ENCODE data around the gene EIF4G2. TPM values are rescaled to one million over a fixed set of nuclear protein-coding genes. Genes with fewer than 3 reads are reported as not detected.

EIF4G2 gene
- total and polyA plus RNA-seq, 2 experiments from 2014 or later: 358 to 788 TPM

DNA sequence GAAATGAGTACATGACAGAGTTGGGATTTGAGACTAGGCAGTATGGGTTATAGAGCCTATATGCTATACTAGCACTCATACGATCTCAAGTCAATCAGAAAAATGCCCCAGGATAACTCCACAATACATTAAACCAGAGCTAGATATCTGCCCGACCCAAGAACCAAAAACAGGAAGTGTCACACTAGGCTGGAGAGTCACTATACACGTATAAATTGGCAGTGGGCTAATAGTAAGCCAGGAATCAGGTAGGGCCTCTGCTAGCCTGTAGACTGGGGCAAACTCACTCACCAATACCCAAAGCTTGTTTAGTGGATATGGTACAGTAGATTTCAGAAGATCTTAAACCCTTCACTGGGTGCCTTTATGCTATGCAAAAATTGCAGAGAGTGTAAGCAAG, 16.2 kb upstream of the EIF4G2 start (continued):
- TF ChIP-seq, protein P1, sequence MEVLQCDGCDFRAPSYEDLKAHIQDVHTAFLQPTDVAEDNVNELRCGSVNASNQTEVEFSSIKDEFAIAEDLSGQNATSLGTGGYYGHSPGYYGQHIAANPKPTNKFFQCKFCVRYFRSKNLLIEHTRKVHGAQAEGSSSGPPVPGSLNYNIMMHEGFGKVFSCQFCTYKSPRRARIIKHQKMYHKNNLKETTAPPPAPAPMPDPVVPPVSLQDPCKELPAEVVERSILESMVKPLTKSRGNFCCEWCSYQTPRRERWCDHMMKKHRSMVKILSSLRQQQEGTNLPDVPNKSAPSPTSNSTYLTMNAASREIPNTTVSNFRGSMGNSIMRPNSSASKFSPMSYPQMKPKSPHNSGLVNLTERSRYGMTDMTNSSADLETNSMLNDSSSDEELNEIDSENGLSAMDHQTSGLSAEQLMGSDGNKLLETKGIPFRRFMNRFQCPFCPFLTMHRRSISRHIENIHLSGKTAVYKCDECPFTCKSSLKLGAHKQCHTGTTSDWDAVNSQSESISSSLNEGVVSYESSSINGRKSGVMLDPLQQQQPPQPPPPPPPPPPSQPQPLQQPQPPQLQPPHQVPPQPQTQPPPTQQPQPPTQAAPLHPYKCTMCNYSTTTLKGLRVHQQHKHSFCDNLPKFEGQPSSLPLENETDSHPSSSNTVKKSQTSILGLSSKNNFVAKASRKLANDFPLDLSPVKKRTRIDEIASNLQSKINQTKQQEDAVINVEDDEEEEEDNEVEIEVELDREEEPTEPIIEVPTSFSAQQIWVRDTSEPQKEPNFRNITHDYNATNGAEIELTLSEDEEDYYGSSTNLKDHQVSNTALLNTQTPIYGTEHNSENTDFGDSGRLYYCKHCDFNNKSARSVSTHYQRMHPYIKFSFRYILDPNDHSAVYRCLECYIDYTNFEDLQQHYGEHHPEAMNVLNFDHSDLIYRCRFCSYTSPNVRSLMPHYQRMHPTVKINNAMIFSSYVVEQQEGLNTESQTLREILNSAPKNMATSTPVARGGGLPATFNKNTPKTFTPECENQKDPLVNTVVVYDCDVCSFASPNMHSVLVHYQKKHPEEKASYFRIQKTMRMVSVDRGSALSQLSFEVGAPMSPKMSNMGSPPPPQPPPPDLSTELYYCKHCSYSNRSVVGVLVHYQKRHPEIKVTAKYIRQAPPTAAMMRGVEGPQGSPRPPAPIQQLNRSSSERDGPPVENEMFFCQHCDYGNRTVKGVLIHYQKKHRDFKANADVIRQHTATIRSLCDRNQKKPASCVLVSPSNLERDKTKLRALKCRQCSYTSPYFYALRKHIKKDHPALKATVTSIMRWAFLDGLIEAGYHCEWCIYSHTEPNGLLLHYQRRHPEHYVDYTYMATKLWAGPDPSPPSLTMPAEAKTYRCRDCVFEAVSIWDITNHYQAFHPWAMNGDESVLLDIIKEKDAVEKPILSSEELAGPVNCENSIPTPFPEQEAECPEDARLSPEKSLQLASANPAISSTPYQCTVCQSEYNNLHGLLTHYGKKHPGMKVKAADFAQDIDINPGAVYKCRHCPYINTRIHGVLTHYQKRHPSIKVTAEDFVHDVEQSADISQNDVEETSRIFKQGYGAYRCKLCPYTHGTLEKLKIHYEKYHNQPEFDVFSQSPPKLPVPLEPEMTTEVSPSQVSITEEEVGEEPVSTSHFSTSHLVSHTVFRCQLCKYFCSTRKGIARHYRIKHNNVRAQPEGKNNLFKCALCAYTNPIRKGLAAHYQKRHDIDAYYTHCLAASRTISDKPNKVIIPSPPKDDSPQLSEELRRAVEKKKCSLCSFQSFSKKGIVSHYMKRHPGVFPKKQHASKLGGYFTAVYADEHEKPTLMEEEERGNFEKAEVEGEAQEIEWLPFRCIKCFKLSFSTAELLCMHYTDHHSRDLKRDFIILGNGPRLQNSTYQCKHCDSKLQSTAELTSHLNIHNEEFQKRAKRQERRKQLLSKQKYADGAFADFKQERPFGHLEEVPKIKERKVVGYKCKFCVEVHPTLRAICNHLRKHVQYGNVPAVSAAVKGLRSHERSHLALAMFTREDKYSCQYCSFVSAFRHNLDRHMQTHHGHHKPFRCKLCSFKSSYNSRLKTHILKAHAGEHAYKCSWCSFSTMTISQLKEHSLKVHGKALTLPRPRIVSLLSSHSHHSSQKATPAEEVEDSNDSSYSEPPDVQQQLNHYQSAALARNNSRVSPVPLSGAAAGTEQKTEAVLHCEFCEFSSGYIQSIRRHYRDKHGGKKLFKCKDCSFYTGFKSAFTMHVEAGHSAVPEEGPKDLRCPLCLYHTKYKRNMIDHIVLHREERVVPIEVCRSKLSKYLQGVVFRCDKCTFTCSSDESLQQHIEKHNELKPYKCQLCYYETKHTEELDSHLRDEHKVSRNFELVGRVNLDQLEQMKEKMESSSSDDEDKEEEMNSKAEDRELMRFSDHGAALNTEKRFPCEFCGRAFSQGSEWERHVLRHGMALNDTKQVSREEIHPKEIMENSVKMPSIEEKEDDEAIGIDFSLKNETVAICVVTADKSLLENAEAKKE (CRISPR knock-in tag; IDR thresholded peaks at IDR 0.05): no peak

DNA sequence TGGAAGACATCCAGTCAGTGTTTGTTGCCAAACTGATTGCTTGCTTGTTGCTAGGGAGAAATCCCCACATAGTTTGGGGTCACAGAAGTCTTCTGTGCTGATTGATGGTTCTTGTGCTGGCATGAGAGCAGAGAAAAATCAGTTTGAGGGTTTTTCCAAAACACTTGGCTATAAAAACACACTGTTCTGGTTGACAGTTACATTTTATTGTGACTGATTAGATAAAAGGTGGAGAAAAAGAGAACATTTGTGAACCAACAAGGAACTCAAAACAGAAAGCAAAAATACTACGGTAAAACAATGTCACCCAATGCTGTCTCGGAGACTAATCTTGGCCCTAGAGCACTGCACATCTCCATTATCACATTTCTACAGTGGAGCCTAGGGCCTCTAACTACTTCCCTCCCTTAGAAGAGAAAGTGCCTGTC, 14.4 kb upstream of the EIF4G2 start:
- Histone ChIP-seq H3K9me2 (ENCODE audit: insufficient read depth) (no peaks in the 10 kb centered on the region), H3K27me3 (ENCODE audit: insufficient read depth) (no peaks in the 10 kb centered on the region), H3K4me2 (no peak overlapping the region), H3K4me1 (ENCODE audit: insufficient read depth) (no peaks in the 10 kb centered on the region), H3K79me2 (replicated peaks; ENCODE audit: insufficient read depth) (no peaks in the 10 kb centered on the region), H3F3A (replicated peaks; ENCODE audit: low read depth) (no peaks in the 10 kb centered on the region), H2AFZ (no peak overlapping the region), H3K27ac (ENCODE audit: low read depth) (no peak overlapping the region), H3K4me3 (no peak overlapping the region), H3K36me3 (ENCODE audit: insufficient read depth) (no peaks in the 10 kb centered on the region), H4K20me1 (replicated peaks; ENCODE audit: insufficient read depth) (no peaks in the 10 kb centered on the region)
- Mint-ChIP-seq H3K27ac (no peak overlapping the region), H3K9me3 (no peaks in the 10 kb centered on the region), H3K4me1 (no peaks in the 10 kb centered on the region), H3K36me3 (ENCODE audit: low read depth) (no peaks in the 10 kb centered on the region), H3K27me3 (ENCODE audit: insufficient read depth, low read depth, poor library complexity) (no peaks in the 10 kb centered on the region), H3K4me3 (no peak overlapping the region)
- ATAC-seq (no peak), DNase-seq (ENCODE audit: low spot score) (no peak)
- TF ChIP-seq, protein P2, sequence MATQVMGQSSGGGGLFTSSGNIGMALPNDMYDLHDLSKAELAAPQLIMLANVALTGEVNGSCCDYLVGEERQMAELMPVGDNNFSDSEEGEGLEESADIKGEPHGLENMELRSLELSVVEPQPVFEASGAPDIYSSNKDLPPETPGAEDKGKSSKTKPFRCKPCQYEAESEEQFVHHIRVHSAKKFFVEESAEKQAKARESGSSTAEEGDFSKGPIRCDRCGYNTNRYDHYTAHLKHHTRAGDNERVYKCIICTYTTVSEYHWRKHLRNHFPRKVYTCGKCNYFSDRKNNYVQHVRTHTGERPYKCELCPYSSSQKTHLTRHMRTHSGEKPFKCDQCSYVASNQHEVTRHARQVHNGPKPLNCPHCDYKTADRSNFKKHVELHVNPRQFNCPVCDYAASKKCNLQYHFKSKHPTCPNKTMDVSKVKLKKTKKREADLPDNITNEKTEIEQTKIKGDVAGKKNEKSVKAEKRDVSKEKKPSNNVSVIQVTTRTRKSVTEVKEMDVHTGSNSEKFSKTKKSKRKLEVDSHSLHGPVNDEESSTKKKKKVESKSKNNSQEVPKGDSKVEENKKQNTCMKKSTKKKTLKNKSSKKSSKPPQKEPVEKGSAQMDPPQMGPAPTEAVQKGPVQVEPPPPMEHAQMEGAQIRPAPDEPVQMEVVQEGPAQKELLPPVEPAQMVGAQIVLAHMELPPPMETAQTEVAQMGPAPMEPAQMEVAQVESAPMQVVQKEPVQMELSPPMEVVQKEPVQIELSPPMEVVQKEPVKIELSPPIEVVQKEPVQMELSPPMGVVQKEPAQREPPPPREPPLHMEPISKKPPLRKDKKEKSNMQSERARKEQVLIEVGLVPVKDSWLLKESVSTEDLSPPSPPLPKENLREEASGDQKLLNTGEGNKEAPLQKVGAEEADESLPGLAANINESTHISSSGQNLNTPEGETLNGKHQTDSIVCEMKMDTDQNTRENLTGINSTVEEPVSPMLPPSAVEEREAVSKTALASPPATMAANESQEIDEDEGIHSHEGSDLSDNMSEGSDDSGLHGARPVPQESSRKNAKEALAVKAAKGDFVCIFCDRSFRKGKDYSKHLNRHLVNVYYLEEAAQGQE (IDR thresholded peaks at IDR 0.05; ENCODE audit: unreplicated experiment): no peak
- TF ChIP-seq EZH2 (IDR thresholded peaks at IDR 0.05; ENCODE audit: low read depth, unreplicated experiment): no peak
- TF ChIP-seq, protein P1 (CRISPR knock-in tag; IDR thresholded peaks at IDR 0.05): no peak
- TF ChIP-seq CREB1 (CRISPR knock-in tag; IDR thresholded peaks at IDR 0.05; ENCODE audit: low read depth): no peak

Measured in GM23338 (cell line).